Vagina (tissue), 2 donors: Measurements from ENCODE around the gene TMEM131L.

ENCODE experiments used
- POLR2A ChIP-seq, 2 donors: fragments of 450-650 bp; IDR thresholded peaks; one replicate each; pipeline ENCODE4 v1.6.1; 2017; ENCODE audit warnings: antibody characterized with exemption in 2 of 2, mild to moderate bottlenecking in 2 of 2, moderate library complexity in 2 of 2
- POLR2AphosphoS5 ChIP-seq, 2 donors: sonication (generic); formaldehyde crosslinking; IDR thresholded peaks; one replicate each; pipeline ENCODE4 v1.9.0; 2017; ENCODE audit warnings: antibody characterized with exemption in 2 of 2, mild to moderate bottlenecking in 2 of 2, low read depth in 1 of 2; ENCODE audit not compliant: insufficient read depth in 1 of 2
- TF ChIP-seq, protein P1 (sequence below), 3 experiments: fragments of 450-650 bp in 2 of 3; fragments of 200-600 bp in 1 of 3; sonication (generic) in 1 of 3; IDR thresholded peaks; one replicate each; pipeline ENCODE4 v1.5.1; 2017 to 2019; ENCODE audit warnings: antibody characterized with exemption in 3 of 3, mild to moderate bottlenecking in 2 of 3, moderate library complexity in 2 of 3

GRCh38 chr4:153651116-153651515 is 185.0 kb downstream of the TMEM131L start:
- TF ChIP-seq POLR2AphosphoS5 (IDR thresholded peaks at IDR 0.05; ENCODE audit: insufficient read depth in 1 of 2, low read depth in 1 of 2) (no peak), POLR2A (IDR thresholded peaks at IDR 0.05) (no peak)
- TF ChIP-seq, protein P1, sequence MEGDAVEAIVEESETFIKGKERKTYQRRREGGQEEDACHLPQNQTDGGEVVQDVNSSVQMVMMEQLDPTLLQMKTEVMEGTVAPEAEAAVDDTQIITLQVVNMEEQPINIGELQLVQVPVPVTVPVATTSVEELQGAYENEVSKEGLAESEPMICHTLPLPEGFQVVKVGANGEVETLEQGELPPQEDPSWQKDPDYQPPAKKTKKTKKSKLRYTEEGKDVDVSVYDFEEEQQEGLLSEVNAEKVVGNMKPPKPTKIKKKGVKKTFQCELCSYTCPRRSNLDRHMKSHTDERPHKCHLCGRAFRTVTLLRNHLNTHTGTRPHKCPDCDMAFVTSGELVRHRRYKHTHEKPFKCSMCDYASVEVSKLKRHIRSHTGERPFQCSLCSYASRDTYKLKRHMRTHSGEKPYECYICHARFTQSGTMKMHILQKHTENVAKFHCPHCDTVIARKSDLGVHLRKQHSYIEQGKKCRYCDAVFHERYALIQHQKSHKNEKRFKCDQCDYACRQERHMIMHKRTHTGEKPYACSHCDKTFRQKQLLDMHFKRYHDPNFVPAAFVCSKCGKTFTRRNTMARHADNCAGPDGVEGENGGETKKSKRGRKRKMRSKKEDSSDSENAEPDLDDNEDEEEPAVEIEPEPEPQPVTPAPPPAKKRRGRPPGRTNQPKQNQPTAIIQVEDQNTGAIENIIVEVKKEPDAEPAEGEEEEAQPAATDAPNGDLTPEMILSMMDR (IDR thresholded peaks at IDR 0.05): no peak
